HG03571 (cell line): ENCODE results near the gene TPMT.

Source experiments
- ATAC-seq: cut with Tn5 transposase; IDR thresholded peaks from one replicate; pipeline ENCODE4 v1.9.1; 2021; ENCODE audit not compliant: unreplicated experiment

The TPMT gene

GRCh38 chr6:18118330-18118729, 36.5 kb downstream of the TPMT start:
- no peak for ATAC-seq

- no peak for ATAC-seq
Measured at GRCh38 chr6:18117136-18117535, 37.7 kb downstream of the TPMT start.

GRCh38 chr6:18115356-18115755, 39.5 kb downstream of the TPMT start:
- ATAC-seq = no peak

GRCh38 chr6:18110162-18110561, 44.7 kb downstream of the TPMT start:
- ATAC-seq = no peak

GRCh38 chr6:18107061-18107460, 47.8 kb downstream of the TPMT start:
- ATAC-seq = no peak

GRCh38 chr6:18102783-18103509, 51.9 kb downstream of the TPMT start:
- no peak for ATAC-seq

GRCh38 chr6:18101873-18102272, 53.0 kb downstream of the TPMT start:
- ATAC-seq = no peak

GRCh38 chr6:18101271-18101670, 53.6 kb downstream of the TPMT start:
- ATAC-seq = no peak

GRCh38 chr6:18100296-18100695, 54.6 kb downstream of the TPMT start:
- no peak for ATAC-seq

- ATAC-seq = no peak
Measured at GRCh38 chr6:18099511-18099910, 55.4 kb downstream of the TPMT start.

GRCh38 chr6:18096423-18096822, 58.5 kb downstream of the TPMT start:
- no peak for ATAC-seq

GRCh38 chr6:18091382-18091781, 63.5 kb downstream of the TPMT start:
- ATAC-seq = no peak

GRCh38 chr6:18090349-18090786, 64.5 kb downstream of the TPMT start:
- ATAC-seq = no peak

GRCh38 chr6:18088419-18089296, 66.2 kb downstream of the TPMT start:
- no peak for ATAC-seq

GRCh38 chr6:18087396-18088165, 67.3 kb downstream of the TPMT start:
- ATAC-seq = no peak

GRCh38 chr6:18081025-18081668, 73.7 kb downstream of the TPMT start:
- ATAC-seq = no peak

GRCh38 chr6:18080544-18080943, 74.3 kb downstream of the TPMT start:
- no peak for ATAC-seq

GRCh38 chr6:18078866-18079265, 76.0 kb downstream of the TPMT start:
- no peak for ATAC-seq
